Stimulated activated naive CD4-positive, alpha-beta T cell (primary cell): Measurements from ENCODE around the gene CYP1A1.
"Not testable (repeated sequence)": the region's sequence is repeated elsewhere in the genome, so short reads cannot be mapped to it uniquely, and the experiment has no call there.

ENCODE experiments used
- DNase-seq, 6 experiments: peaks; one replicate each; lab custom pipeline; 2025; lab: John Stamatoyannopoulos, UW

CYP1A1 gene

DNA sequence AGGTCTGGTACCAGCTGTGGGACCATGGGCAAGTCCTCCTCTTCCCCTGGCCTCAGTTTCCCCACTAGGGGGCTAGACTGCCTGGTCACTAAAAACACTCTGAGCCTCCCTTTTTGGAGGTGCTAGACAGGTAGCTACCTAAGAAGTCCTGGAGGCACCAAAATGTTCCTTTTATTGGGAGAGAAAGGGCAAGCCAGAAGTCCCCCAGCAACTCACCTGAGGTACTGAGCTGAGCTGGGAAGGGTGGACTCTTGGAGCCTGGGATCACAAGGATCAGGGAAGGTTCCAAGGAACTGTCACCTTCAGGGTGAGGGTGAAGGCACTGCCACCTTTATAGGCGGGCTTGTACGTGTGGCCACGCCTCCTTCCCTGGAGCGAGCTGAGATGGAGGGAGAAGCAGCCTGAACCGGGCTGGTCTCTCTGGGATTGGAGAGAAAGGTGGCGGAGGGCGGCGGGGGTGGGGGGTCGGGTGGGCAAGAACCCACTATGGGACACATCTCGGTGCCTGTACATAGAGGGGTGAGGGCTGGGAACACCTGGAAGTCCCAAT lies at the start of gene CYP1A1:
Gene CYP1A1 (minus strand): TSS at position 304 of the 550 bp plus-strand sequence. CDS start 2,431 bp downstream, outside the sequence.
- peak in 2 of 6 experiments; percentile 15 to 22 for DNase-seq

DNA sequence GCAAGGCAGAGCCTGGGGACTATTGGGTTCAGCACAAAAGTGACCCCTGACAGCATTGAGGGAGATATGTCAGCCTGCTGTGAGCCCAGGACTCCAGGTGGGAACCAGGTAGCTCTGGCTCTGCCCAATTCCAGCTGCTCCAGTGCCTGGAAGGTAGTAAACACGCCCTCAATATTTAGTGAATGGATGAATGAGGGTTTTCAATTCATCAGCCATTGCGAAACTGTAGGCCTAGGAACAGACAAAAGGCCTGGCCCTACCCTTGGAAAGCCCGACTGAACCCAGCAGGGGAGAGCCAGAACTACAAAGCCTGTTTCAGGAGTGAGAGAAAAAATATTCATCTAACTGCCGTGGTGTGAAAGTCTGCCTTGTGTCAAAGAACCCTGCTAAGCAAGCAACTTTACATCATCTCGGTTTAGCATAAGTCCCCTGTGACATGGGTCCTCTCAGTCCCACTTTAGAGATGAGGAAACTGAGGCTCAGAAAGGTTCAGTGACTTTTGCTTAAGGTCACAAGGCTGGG lies 48.5 kb upstream of the CYP1A1 start:
- no peak for DNase-seq

DNA sequence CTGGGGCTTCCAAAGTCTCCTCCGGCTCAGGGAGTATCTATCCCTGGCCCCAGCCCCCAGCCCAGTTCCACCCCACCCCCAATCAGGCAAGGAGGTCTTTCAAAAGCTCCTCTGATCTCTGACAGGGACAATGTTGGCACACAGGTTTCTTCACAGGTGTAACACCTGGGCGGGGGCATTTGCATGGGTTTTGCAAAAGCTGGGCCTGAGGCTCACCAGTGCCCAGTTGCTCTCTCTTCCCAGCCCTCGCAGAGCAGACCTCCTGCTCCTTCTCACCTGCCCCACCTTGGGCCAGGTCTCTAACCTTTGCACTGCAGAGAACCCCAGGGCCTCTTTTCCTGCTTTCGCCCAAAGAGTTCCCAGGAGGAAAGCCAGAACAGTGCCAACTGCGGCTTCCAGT lies 48.0 kb upstream of the CYP1A1 start:
- DNase-seq = no peak

GRCh38 chr15:74770211-74770903 lies 45.0 kb upstream of the CYP1A1 start:
- no peak for DNase-seq

DNA sequence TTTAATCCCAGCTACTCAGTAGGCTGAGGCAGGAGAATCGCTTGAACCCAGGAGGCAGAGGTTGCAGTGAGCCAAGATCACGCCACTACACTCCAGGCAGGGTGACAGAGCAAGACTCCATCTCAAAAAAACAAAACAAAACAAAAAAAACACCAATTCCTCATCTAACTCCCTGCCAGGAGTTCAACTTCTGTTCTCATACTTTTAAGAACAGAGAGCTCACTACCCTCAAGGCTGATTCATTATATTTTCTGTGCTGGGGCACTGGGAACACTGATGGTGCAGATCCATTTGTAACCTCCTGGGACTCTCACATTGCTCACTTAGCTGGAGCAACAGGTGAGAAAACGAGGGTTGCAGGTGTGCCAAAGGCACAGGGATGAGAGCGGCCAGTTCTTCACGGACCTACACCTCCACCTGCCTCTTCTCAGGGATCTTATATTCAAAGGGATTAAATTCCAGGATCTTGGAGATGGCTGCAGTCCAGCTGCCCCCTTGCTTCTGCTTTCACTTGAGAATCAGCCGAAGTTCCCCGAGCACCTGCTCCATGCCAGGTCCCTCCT lies 44.2 kb upstream of the CYP1A1 start:
- no peak for DNase-seq

DNA sequence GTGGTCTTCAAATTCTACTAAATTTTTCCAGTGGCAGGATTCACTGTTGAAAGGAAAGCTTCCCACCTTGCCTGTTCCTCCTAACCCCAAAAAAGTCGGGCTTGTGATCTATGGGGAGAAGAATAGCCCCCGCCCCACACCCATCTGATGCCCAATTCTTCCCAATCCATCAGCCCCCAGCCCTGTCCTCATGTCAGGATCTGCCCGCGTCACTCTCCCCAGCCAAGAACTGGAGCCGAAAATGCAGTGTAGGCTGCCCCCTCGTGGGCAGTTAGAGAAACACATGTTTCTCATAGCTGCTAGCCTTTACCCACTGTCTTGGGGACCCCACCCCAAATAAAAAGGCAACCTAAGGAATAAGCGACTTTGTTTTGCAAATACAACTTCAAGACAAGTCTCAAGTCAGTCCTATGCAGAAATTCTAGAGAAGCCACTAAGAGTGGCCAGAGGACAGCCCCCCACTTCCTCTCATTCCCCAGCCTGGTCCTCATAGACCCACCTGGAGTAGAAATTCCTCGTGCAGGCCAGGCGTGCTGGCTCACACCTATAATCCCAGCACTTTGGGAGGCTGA lies 43.5 kb upstream of the CYP1A1 start:
- peak; percentile 12 to 62 (median 57) for DNase-seq

DNA sequence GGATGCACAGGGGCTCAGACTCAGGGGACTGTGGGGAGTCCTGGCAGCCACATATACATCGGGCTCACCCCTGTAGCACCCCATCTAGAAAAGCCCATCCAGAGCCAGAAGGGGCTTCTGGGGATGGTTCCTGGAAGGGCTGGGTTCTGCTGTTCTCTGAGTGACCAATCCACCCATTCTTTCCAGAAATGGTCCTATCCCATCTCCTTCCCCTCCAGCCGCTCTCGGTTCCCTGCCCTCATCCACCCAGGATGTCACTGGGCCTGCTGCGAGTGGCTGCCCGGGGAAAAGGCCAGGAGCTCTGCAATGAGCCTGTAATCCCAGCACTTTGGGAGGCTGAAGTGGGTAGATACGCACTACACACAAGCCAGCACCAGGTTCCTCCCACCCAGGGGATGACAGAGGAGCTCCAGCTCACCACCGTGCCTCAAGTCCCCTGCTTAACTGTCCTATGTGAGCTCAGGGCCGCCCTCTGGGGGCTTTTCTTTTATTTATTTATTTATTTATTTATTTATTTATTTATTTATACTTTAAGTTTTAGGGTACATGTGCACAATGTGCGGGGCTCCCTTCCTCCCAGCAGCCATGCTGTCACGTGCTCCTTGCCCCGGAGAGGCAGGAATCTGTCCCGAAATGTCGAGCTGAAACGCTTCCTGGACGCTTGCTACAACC lies 42.9 kb upstream of the CYP1A1 start:
- no peak for DNase-seq

DNA sequence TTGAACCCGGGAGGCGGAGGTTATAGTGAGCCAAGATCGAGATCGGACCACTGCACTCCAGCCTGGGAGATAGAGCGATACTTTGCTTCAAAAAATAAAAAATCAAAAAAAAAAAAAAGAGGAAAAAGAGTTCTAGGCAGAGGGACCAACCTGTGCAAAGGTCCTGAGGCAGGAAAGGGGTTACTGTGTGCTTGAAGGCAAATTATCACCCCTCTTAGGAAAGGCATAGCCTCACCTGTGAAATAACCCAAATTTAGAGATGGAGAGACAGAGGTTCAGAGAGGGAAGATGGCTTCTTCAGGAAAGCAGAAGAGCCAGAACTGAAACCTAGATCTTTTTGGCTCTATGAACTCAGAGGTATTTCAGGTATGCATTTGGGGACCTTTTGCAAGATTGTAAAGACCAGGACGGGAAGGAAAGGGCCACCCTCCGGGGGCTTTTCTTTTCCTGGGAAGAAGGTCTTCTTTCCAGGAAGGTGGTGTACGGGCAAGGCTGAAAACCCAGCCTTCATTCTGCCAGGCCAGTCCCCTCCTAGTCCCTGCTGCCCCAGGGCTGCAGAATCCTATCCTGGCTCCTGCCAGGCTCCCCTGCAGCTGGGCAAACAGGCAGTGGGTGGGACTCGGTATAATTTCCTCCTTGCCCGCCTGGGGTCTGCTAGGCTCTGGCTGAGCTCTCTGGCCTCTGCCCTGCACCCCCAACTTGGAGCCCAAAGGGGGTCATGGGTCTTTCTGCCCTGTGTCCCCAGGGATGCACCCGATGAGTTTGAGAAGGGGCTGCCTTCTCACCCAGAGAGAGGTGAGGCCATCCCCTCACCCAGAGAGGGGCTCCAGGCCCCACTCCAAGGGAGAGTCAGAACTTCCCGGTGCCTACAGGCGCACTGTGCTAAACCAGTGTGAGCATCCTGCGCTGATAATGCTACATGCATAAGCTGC lies 42.1 kb upstream of the CYP1A1 start:
- no peak for DNase-seq

DNA sequence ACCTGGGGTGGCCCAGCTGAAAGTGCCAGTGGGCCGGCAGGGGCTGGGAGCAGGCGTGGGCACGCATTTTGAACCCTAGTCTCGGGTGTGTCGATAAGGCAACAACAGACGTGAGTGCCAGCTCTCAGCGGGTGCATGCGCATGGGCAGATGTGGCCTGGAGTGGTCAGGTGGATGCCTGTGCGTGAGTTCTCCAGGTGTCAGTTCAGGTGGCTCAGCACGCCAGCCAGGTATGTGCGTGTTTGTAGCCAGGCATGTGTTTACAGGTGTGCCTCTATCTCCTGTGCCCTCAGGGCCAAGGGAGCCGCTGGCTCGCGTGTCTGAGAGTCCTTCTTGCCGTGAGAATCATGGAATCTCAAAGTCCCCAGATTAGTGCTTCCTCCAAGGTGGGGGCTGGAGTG lies 38.1 kb upstream of the CYP1A1 start:
- no peak for DNase-seq

- no peak for DNase-seq
These were observed 37.4 kb upstream of the CYP1A1 start for GRCh38 chr15:74762791-74763150.

DNA sequence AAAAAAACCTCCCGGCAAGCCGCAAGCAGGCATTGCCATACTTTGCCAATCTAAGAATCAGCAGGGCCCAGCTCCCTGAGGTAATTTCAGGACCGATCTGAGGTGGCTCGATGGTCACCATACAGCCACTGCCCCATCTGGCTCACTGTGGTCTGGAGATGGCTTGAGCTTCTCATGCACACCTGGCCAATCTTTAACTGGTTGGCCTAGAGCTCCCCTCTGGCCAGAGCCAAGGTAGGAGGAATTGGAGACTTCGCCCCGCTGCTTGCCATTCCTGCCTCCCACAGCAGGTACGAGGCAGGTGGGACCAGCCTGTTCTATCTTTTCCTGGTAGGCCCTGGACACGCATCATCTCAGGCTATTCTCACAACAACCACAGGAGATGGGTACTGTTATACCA lies 33.4 kb upstream of the CYP1A1 start:
- no peak for DNase-seq

DNA sequence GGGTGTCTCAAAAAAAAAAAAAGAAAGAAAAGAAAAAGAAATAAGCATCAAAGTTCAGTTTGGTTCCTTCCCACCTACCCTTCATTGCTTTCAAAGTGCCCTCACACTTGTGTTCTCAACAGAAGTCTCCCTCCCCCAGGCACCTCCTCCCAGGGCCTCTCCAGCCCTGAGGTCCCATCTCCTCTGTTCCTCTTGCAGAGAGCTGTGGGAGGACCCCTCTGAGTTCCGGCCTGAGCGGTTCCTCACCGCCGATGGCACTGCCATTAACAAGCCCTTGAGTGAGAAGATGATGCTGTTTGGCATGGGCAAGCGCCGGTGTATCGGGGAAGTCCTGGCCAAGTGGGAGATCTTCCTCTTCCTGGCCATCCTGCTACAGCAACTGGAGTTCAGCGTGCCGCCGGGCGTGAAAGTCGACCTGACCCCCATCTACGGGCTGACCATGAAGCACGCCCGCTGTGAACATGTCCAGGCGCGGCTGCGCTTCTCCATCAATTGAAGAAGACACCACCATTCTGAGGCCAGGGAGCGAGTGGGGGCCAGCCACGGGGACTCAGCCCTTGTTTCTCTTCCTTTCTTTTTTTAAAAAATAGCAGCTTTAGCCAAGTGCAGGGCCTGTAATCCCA lies 29.4 kb upstream of the CYP1A1 start:
- no peak for DNase-seq

DNA sequence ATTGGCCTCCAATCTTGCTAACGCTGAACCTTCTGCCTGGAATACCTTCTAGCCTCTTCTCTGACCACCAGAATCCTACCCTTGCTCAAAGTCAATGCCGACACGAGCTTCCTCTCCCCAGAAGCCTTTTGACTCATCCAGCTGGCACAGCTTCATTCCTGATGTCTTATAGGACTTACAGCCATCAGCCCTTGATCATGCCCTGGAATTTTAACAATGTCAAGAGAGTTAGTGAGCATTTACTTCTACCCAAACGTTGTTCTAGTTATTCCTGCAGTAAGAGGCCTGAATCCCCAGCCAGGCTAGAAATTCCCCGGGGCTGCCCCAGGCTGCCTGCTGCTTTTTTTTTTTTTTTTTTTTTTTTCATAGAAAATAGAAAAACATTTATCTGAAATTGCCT lies 27.2 kb upstream of the CYP1A1 start:
- no peak for DNase-seq

DNA sequence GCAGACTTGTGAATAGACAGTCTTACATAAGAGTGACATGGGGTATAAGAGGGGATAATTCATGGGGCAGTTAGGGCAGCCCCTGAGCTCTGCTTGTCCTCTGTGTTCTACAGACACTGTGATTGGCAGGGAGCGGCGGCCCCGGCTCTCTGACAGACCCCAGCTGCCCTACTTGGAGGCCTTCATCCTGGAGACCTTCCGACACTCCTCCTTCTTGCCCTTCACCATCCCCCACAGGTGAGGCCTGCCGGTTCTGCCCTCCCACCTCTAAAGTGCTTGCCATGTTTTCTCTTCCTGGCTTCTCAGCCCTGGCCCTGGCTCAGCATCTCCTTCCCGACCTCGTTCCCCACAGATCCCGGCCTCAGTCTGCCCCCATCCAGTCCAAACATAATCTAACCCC lies 26.7 kb upstream of the CYP1A1 start:
- no peak for DNase-seq

DNA sequence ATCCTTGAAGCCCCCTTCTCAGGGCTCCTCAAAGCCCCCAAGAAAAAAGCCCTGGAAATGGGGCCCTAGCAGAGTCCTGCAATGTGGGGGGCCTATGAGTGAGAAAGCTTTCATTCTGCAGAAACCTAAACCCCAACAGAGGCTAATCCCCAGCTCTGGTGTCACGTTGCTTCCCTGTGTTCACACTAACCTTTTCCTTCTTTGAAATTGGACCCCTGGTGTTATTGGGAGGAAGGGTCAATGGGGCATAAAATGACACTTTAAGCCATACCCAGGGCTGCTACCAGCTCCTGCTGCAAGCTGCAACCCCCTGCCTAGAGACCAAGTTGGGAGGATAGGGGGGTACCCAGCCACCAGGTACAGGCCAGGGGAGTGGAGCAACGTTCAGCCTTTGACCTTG lies 25.4 kb upstream of the CYP1A1 start:
- DNase-seq = no peak

- DNase-seq = no peak
These were observed 24.5 kb upstream of the CYP1A1 start for GRCh38 chr15:74749832-74750231.

GRCh38 chr15:74748322-74748946 lies 23.1 kb upstream of the CYP1A1 start, which contains the start of gene CYP1A2:
Gene CYP1A2 (plus strand): TSS chr15:74748845. CDS start chr15:74749739, 894 bp downstream.
- DNase-seq = no peak

GRCh38 chr15:74746389-74746788 lies 21.1 kb upstream of the CYP1A1 start:
- no peak for DNase-seq

GRCh38 chr15:74742422-74742821 lies 17.1 kb upstream of the CYP1A1 start:
- DNase-seq = no peak

DNA sequence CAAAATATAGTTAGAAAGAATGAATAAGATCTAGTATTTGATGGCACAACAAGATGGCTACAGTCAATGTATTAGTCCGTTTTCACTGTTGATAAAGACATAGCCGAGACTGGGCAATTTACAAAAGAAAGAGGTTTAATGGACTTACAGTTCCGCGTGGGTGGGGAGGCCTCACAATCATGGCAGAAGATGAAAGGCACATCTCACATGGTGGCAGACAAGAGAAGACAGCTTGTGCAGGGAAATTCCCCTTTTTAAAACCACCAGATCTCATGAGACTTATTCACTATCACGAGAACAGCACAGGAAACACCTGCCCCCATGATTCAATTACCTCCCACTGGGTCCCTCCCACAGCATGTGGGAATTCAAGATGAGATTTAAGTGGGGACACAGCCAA lies 12.9 kb upstream of the CYP1A1 start:
- not testable (repeated sequence) for DNase-seq
